GM12878 (cell line): ENCODE measurements around the gene CD93. TPM values are rescaled to one million over a fixed set of nuclear protein-coding genes. Genes with fewer than 3 reads are reported as not detected.

Experiments
- ATAC-seq: fragments of 200-7000 bp; cut with Tn5 transposase; 3 replicates; pipeline ENCODE4 v1.9.1; 2020; ENCODE audit warnings: mild to moderate bottlenecking, moderate library complexity
- BruUV-seq: library from RNA; stranded (reverse); fragments of 400-500 nt; replicated peaks from 2 replicates; lab custom pipeline; 2021; lab: Mats Ljungman, UMichigan
- CTCF ChIA-PET: fragments of 300-600 bp; sonication (Branson Sonifier 250); formaldehyde crosslinking; extraction: SDS; loops from one replicate; lab custom pipeline; 2021; ENCODE audit warnings: inconsistent platforms; lab: Yijun Ruan, JAX
- POLR2A ChIA-PET: fragments of 350-600 bp; formaldehyde crosslinking; extraction: SDS; loops from one replicate; lab custom pipeline; 2021; ENCODE audit warnings: inconsistent platforms; lab: Charles Lee
- RAD21 ChIA-PET: fragments of 300-600 bp; sonication (Branson Sonifier 250); formaldehyde crosslinking; loops from one replicate; lab custom pipeline; 2023; ENCODE audit warnings: antibody characterized with exemption; ENCODE audit not compliant: unreplicated experiment; lab: Charles Lee
- SMC1A ChIA-PET: fragments of 300-600 bp; sonication (Branson Sonifier 250); formaldehyde crosslinking; loops from one replicate; lab custom pipeline; 2023; ENCODE audit not compliant: unreplicated experiment, uncharacterized antibody; lab: Charles Lee
- DNase-seq: peaks from one replicate; pipeline ENCODE4 v3.0.0-alpha.2; 2011; ENCODE audit warnings: low read depth, low spot score
- FAIRE-seq: peaks from 3 replicates; lab custom pipeline; 2011; peaks lifted over from hg19 to GRCh38; lab: Jason Lieb, UNC
- H2AFZ ChIP-seq: 2 replicates; pipeline ENCODE4 v1.6.0; 2011; ENCODE audit warnings: low read depth, low read length, control low read depth; ENCODE audit not compliant: control insufficient read depth
- H3K27ac ChIP-seq: 2 replicates; pipeline ENCODE4 v1.5.1; 2011; ENCODE audit warnings: control low read depth; ENCODE audit not compliant: control insufficient read depth, insufficient read depth
- H3K27me3 ChIP-seq, 2 experiments: replicated peaks in 1 of 2; 2 replicates each; pipeline versions ENCODE4 v1.6.0 to v1.6.1; 2011; ENCODE audit warnings: low read length in 1 of 2; ENCODE audit not compliant: control insufficient read depth in 2 of 2, insufficient read depth in 2 of 2
- H3K36me3 ChIP-seq, 2 experiments: 2 replicates each; pipeline ENCODE4 v1.5.1; 2011; ENCODE audit warnings: low read length in 1 of 2; ENCODE audit not compliant: control insufficient read depth in 2 of 2, insufficient read depth in 2 of 2
- H3K4me1 ChIP-seq: 2 replicates; pipeline ENCODE4 v1.6.1; 2011; ENCODE audit warnings: mild to moderate bottlenecking, low read length, moderate library complexity, mixed read lengths; ENCODE audit not compliant: control insufficient read depth, insufficient read depth
- H3K4me2 ChIP-seq: 2 replicates; pipeline ENCODE4 v1.6.0; 2011; ENCODE audit warnings: control low read depth; ENCODE audit not compliant: control insufficient read depth, insufficient read depth
- H3K4me3 ChIP-seq: fragments of 200-600 bp; sonication (generic); 2 replicates; pipeline ENCODE4 v1.5.1; 2016
- H3K79me2 ChIP-seq: 2 replicates; pipeline ENCODE4 v1.6.0; 2011; ENCODE audit warnings: low read length; ENCODE audit not compliant: control insufficient read depth, insufficient read depth
- H3K9ac ChIP-seq: 2 replicates; pipeline ENCODE4 v1.8.0; 2011; ENCODE audit warnings: low read length, control low read depth, mixed read lengths; ENCODE audit not compliant: control insufficient read depth, insufficient read depth
- H3K9me3 ChIP-seq: replicated peaks from 3 replicates; pipeline ENCODE4 v1.5.1; 2011; ENCODE audit warnings: mild to moderate bottlenecking, low read length; ENCODE audit not compliant: control insufficient read depth, insufficient read depth
- H4K20me1 ChIP-seq: 2 replicates; pipeline ENCODE4 v1.6.0; 2011; ENCODE audit not compliant: control insufficient read depth, insufficient read depth
- ATF7 ChIP-seq: fragments of 450-650 bp; IDR thresholded peaks from 2 replicates; pipeline ENCODE4 v1.6.1; 2016; ENCODE audit warnings: low read depth, mild to moderate bottlenecking
- E2F8 ChIP-seq: fragments of 450-650 bp; IDR thresholded peaks from 2 replicates; pipeline ENCODE4 v1.6.1; 2018; ENCODE audit warnings: mild to moderate bottlenecking, low read depth, moderate library complexity; ENCODE audit not compliant: partially characterized antibody
- EP300 ChIP-seq, 2 experiments: fragments of 150-350 bp in 1 of 2; IDR thresholded peaks; 2 replicates each; pipeline ENCODE4 v1.6.1; 2011 to 2012; ENCODE audit warnings: low read depth in 2 of 2, low read length in 2 of 2, borderline replicate concordance in 1 of 2, improper control_type of control experiment in 1 of 2, inconsistent platforms in 1 of 2; ENCODE audit not compliant: control insufficient read depth in 1 of 2
- IKZF1 ChIP-seq: fragments of 450-650 bp; conservative IDR thresholded peaks from 2 replicates; pipeline ENCODE4 v1.6.1; 2017; ENCODE audit warnings: antibody characterized with exemption, mild to moderate bottlenecking
- JUNB ChIP-seq: IDR thresholded peaks from 2 replicates; pipeline ENCODE4 v1.6.1; 2016; ENCODE audit warnings: antibody characterized with exemption, mild to moderate bottlenecking
- NBN ChIP-seq: fragments of 450-650 bp; IDR thresholded peaks from 2 replicates; pipeline ENCODE4 v1.6.1; 2016
- PBX3 ChIP-seq: IDR thresholded peaks from 2 replicates; pipeline ENCODE4 v1.6.1; 2011; ENCODE audit warnings: mild to moderate bottlenecking, low read depth, low read length, moderate library complexity; ENCODE audit not compliant: insufficient replicate concordance
- RUNX3 ChIP-seq: IDR thresholded peaks from 2 replicates; pipeline ENCODE4 v1.6.1; 2012; ENCODE audit warnings: low read length, inconsistent platforms
- SUZ12 ChIP-seq: fragments of 200-600 bp; sonication (generic); IDR thresholded peaks from one replicate; pipeline ENCODE4 v1.6.1; 2018; ENCODE audit warnings: antibody characterized with exemption, mild to moderate bottlenecking; ENCODE audit not compliant: unreplicated experiment
- TCF3 ChIP-seq: IDR thresholded peaks from 2 replicates; pipeline ENCODE4 v1.6.1; 2012; ENCODE audit warnings: low read depth, mild to moderate bottlenecking, low read length, borderline replicate concordance; ENCODE audit not compliant: insufficient read depth
- WGBS: methylation state at CpG from one replicate; pipeline ENCODE4 v1.1.6; 2016; ENCODE audit warnings: low lambda C conversion rate; ENCODE audit not compliant: insufficient replicate concordance, insufficient coverage; ENCODE audit errors: missing lambda C conversion rate; 5-methylcytosine and 5-hydroxymethylcytosine counted together
- in situ Hi-C: fragments of 300-500 bp; cut with MboI; formaldehyde crosslinking; loops from 9 replicates; pipeline ENCODE4 v1.14.3; 2018; ENCODE audit warnings: mixed read lengths
- intact Hi-C: fragments of 100-400 bp; cut with micrococcal nuclease; formaldehyde crosslinking; loops from one replicate; pipeline ENCODE4 v1.14.2; 2022; ENCODE audit not compliant: unreplicated experiment
- polyA plus RNA-seq, 11 experiments: library from polyadenylated mRNA; depleted of rRNA in 4 of 11; unstranded in 6 of 11; stranded (reverse) in 5 of 11; fragments of >200 nt; fragmentation: Nextera tagmentation in 4 of 11; fragmentation: Illumina TruSeq in 1 of 11; extraction: Ambion mirVana in 4 of 11; extraction: Trizol in 1 of 11; gene quantifications; 1 replicate in 1 of 11; 2 replicates in 10 of 11; pipeline versions ENCODE4 v1.2.1 to v1.2.3, GENCODE V29; 2011 to 2016; ENCODE audit warnings: inconsistent platforms in 2 of 11, missing spikeins in 2 of 11, low read depth in 1 of 11
- total RNA-seq, 4 experiments: library from RNA; depleted of rRNA in 3 of 4; stranded (reverse); fragments of >200 nt in 3 of 4; fragmentation: Illumina TruSeq in 1 of 4; extraction: Trizol in 1 of 4; gene quantifications; 2 replicates each; pipeline versions ENCODE4 v1.2.1 to v1.2.3, GENCODE V29; 2013 to 2021
- TF ChIP-seq, protein P1 (sequence below): fragments of 450-650 bp; IDR thresholded peaks from 2 replicates; pipeline ENCODE4 v1.6.1; 2017; ENCODE audit warnings: mild to moderate bottlenecking, moderate library complexity

Gene CD93
- total and polyA plus RNA-seq, 10 of the 15 experiments (the other 5 are each of a cell fraction or from before 2014, with no cell fraction given), result 0.20 to 2.7 (median 0.92) TPM

- TF ChIP-seq PBX3, result peak; percentile 16
Observed at GRCh38 chr20:23126281-23127061, 40.3 kb upstream of the CD93 start (continued).

DNA sequence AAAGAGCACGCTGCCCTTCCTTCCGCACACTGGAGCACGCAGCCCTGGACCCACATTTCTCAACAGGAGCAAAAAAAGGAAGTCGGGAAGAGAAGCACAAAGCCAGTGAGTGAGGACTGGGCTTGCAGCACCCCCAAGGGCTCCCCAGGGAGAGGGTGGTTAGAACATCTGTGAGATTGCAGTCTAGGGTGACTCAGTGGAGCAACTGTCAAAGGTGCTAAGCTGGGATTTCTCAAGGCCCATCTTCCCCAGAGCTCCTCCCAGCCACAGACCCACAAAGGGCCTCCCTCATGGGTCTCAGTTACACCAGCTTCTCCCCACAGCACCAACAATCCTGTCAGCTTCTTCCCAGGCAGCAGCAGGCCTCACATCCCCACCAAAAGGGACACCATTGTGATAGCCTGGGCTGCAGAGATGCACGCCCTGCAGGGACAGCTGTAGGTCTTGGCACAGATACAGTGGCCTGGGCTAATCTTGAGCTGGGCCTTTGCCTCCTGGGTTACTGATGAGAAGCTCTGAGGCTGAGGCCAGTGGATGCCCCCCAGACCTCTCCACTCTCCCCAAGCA lies 39.6 kb upstream of the CD93 start:
- ChIA-PET CTCF (interaction anchor here (1.1 to 4.0 kb wide), 12 partner anchors 9 to 109 kb away, joined by 3 to 13 read pairs (median 4); no protein-coding TSS in a partner anchor), SMC1A (interaction anchor here (1.0 to 4.8 kb wide), 12 partner anchors 9 to 109 kb away, joined by 3 to 28 read pairs (median 5); partner anchors contain the start of gene CD93), RAD21 (interaction anchor here (0.6 to 3.6 kb wide), 18 partner anchors 9 to 433 kb away, joined by 3 to 22 read pairs (median 3); partner anchors contain the start of gene CD93), POLR2A (interaction anchor here (1.0 to 2.3 kb wide), 5 partner anchors 9 to 24 kb away, joined by 3 to 11 read pairs (median 6); no protein-coding TSS in a partner anchor)
- Histone ChIP-seq H3K79me2 (no peaks in the 10 kb centered on the region), H3K9me3 (no peaks in the 10 kb centered on the region), H3K4me2 (no peak overlapping the region; the same call in 1 of the 2 replicates), H3K27me3 (no peaks in the 10 kb centered on the region), H3K27ac (no peak overlapping the region), H3K36me3 (no peaks in the 10 kb centered on the region), H3K4me1 (peaks cover 14% of the 10 kb centered on the region), H3K4me3 (no peak overlapping the region), H4K20me1 (no peaks in the 10 kb centered on the region), H2AFZ (peak overlapping the region; percentile 17; the same call in 1 of the 2 replicates), H3K9ac (no peak overlapping the region)
- DNase-seq (no peak), FAIRE-seq (no peak), ATAC-seq (peak; percentile 28)
- WGBS, result 50% methylated on average over 5 of the region's 5 CpGs
- no TSS peak for BruUV-seq
- in situ Hi-C loops (no loop called here), intact Hi-C loops (no loop called here)
- TF ChIP-seq, protein P1, sequence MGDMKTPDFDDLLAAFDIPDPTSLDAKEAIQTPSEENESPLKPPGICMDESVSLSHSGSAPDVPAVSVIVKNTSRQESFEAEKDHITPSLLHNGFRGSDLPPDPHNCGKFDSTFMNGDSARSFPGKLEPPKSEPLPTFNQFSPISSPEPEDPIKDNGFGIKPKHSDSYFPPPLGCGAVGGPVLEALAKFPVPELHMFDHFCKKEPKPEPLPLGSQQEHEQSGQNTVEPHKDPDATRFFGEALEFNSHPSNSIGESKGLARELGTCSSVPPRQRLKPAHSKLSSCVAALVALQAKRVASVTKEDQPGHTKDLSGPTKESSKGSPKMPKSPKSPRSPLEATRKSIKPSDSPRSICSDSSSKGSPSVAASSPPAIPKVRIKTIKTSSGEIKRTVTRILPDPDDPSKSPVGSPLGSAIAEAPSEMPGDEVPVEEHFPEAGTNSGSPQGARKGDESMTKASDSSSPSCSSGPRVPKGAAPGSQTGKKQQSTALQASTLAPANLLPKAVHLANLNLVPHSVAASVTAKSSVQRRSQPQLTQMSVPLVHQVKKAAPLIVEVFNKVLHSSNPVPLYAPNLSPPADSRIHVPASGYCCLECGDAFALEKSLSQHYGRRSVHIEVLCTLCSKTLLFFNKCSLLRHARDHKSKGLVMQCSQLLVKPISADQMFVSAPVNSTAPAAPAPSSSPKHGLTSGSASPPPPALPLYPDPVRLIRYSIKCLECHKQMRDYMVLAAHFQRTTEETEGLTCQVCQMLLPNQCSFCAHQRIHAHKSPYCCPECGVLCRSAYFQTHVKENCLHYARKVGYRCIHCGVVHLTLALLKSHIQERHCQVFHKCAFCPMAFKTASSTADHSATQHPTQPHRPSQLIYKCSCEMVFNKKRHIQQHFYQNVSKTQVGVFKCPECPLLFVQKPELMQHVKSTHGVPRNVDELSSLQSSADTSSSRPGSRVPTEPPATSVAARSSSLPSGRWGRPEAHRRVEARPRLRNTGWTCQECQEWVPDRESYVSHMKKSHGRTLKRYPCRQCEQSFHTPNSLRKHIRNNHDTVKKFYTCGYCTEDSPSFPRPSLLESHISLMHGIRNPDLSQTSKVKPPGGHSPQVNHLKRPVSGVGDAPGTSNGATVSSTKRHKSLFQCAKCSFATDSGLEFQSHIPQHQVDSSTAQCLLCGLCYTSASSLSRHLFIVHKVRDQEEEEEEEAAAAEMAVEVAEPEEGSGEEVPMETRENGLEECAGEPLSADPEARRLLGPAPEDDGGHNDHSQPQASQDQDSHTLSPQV, result no peak
- TF ChIP-seq NBN (no peak), ATF7 (no peak), TCF3 (no peak), RUNX3 (peak; percentile 58; the same call in 1 of the 2 replicates), IKZF1 (0 out of 2 replicates have a peak, but pooled peaks have one; percentile 32), JUNB (no peak), SUZ12 (no peak), EP300 (IDR thresholded peaks at IDR 0.05; ENCODE audit: borderline replicate concordance in 1 of 2, control insufficient read depth in 1 of 2, low read depth in 2 of 2, low read length in 2 of 2) (no peak), E2F8 (no peak)
